ENCODE data around the gene C19orf25.

The C19orf25 gene

DNA sequence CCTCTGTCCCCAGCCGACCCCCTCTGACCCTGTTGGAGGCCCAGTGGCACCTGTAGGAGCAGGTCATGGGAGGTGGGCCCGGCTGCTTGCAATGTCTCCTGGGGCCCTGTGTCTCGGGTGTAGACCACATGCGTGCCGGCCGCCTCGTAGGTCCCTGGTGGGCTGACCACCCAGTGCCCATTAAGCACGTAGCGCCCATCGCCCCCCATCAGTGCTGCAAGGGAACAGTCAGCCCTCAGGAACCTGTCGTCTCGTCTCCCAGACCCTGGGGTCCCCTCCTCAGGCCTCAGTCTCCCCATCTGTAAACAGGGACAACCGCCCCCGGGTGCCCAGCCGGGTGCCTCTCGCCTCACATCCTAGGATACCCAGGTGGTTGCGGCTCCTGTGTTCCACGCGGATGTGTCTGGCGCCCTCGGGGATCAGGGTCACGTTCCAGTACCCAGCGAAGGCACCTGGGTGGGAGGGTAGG lies 28.2 kb upstream of the C19orf25 start:
- Histone ChIP-seq H3K4me3 (replicated peaks; ENCODE audit: insufficient read depth, low read length) (no peak overlapping the region), H3K27ac (replicated peaks) (no peak overlapping the region), H3K27me3 (ENCODE audit: insufficient read depth, poor library complexity, severe bottlenecking) (peaks cover 27% of the 10 kb centered on the region)
- DNase-seq (ENCODE audit: low read depth in 1 of 2, low spot score in 1 of 2): no peak
- no peak for TF ChIP-seq SPI1 (IDR thresholded peaks at IDR 0.05; ENCODE audit: borderline replicate concordance, low read depth)
- TF ChIP-seq, protein P1, sequence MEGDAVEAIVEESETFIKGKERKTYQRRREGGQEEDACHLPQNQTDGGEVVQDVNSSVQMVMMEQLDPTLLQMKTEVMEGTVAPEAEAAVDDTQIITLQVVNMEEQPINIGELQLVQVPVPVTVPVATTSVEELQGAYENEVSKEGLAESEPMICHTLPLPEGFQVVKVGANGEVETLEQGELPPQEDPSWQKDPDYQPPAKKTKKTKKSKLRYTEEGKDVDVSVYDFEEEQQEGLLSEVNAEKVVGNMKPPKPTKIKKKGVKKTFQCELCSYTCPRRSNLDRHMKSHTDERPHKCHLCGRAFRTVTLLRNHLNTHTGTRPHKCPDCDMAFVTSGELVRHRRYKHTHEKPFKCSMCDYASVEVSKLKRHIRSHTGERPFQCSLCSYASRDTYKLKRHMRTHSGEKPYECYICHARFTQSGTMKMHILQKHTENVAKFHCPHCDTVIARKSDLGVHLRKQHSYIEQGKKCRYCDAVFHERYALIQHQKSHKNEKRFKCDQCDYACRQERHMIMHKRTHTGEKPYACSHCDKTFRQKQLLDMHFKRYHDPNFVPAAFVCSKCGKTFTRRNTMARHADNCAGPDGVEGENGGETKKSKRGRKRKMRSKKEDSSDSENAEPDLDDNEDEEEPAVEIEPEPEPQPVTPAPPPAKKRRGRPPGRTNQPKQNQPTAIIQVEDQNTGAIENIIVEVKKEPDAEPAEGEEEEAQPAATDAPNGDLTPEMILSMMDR (IDR thresholded peaks at IDR 0.05; ENCODE audit: insufficient read depth, low read length): no peak
- TF ChIP-seq, protein P2, sequence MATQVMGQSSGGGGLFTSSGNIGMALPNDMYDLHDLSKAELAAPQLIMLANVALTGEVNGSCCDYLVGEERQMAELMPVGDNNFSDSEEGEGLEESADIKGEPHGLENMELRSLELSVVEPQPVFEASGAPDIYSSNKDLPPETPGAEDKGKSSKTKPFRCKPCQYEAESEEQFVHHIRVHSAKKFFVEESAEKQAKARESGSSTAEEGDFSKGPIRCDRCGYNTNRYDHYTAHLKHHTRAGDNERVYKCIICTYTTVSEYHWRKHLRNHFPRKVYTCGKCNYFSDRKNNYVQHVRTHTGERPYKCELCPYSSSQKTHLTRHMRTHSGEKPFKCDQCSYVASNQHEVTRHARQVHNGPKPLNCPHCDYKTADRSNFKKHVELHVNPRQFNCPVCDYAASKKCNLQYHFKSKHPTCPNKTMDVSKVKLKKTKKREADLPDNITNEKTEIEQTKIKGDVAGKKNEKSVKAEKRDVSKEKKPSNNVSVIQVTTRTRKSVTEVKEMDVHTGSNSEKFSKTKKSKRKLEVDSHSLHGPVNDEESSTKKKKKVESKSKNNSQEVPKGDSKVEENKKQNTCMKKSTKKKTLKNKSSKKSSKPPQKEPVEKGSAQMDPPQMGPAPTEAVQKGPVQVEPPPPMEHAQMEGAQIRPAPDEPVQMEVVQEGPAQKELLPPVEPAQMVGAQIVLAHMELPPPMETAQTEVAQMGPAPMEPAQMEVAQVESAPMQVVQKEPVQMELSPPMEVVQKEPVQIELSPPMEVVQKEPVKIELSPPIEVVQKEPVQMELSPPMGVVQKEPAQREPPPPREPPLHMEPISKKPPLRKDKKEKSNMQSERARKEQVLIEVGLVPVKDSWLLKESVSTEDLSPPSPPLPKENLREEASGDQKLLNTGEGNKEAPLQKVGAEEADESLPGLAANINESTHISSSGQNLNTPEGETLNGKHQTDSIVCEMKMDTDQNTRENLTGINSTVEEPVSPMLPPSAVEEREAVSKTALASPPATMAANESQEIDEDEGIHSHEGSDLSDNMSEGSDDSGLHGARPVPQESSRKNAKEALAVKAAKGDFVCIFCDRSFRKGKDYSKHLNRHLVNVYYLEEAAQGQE (IDR thresholded peaks at IDR 0.05; ENCODE audit: insufficient replicate concordance, low read depth): no peak
- TF ChIP-seq POLR2AphosphoS5 (IDR thresholded peaks at IDR 0.05; ENCODE audit: low read depth): no peak
- no peak for TF ChIP-seq GABPA (IDR thresholded peaks at IDR 0.05; ENCODE audit: low read depth)

DNA sequence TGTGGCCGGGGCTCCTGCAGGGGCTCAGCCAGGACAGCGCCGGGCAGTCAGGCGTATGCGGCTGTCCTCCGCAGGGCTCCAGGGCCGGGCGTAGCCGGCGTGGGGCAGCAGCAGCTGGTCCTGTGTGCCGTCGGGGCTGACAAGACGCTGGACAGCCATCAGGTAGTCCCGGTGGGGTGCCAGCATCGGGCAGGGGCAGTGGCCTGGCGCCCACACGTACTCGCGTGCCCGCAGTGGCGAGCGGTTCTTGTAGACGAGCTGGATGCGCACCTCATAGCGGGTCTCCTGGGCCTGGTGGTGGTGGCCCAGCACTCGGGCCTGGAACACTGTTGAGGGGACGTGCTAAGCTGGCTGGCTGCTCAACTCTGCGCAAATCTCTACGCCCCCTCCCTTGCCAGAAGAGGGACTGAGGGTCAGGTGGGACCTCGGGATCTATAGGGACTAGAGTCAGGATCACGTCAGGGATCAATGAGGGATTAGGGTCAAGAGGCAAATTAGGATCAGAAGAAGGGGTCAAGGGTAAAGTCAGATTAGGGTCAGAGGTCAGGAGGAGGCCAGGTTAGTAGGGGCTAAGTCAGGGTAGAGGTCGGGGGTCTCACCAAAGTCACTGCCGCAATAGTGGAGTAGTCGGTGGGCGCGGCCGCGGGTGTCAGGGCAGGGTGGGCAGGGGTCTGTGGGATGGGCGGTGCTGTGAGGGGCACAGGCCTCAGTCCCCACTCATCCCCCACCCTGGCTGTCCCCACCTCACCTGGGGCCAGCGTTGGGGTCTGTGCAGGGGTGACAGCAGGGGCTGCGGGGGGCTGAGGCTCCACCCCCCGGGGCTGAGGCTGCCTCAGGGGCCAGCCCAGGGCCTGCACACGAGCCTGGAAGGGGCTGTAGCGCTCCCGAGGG lies 27.2 kb upstream of the C19orf25 start:
- no peak overlapping the region for H3K4me3 ChIP-seq (replicated peaks; ENCODE audit: insufficient read depth, low read length)
- H3K27ac ChIP-seq (replicated peaks): no peak overlapping the region
- peaks cover 23% of the 10 kb centered on the region for H3K27me3 ChIP-seq (ENCODE audit: insufficient read depth, poor library complexity, severe bottlenecking)
- no peak for DNase-seq (ENCODE audit: low read depth in 1 of 2, low spot score in 1 of 2)
- TF ChIP-seq GABPA (IDR thresholded peaks at IDR 0.05; ENCODE audit: low read depth): no peak
- TF ChIP-seq SPI1 (IDR thresholded peaks at IDR 0.05; ENCODE audit: borderline replicate concordance, low read depth): no peak
- TF ChIP-seq, protein P1 (IDR thresholded peaks at IDR 0.05; ENCODE audit: insufficient read depth, low read length): no peak
- TF ChIP-seq POLR2AphosphoS5 (IDR thresholded peaks at IDR 0.05; ENCODE audit: low read depth): no peak
- TF ChIP-seq, protein P2 (IDR thresholded peaks at IDR 0.05; ENCODE audit: insufficient replicate concordance, low read depth): no peak

DNA sequence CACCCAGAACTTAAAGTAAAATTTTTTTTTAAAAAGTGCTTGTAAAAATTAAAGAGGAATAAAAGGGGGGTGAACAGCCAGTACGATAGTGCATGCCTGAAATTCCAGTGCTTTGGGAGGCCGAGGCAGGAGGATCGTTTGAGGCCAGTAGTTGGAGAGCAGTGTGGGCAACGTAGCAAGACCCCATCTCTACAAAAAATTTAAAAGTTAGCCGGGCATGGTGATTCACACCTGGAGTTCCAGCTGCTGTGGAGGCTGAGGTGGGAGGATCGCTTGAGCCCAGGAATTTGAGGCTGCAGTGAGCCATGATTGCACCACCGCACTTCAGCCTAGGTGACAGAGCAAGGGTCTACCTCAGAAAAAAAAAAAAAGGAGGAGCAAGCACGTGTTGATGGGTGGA lies 26.0 kb upstream of the C19orf25 start:
- no peak for DNase-seq (ENCODE audit: low read depth in 1 of 2, low spot score in 1 of 2)
- H3K27ac ChIP-seq (replicated peaks): no peak overlapping the region
- TF ChIP-seq POLR2AphosphoS5 (IDR thresholded peaks at IDR 0.05; ENCODE audit: low read depth): no peak
- TF ChIP-seq, protein P1 (IDR thresholded peaks at IDR 0.05; ENCODE audit: insufficient read depth, low read length): no peak
- TF ChIP-seq GABPA (IDR thresholded peaks at IDR 0.05; ENCODE audit: low read depth): no peak
- no peak for TF ChIP-seq SPI1 (IDR thresholded peaks at IDR 0.05; ENCODE audit: borderline replicate concordance, low read depth)
- TF ChIP-seq, protein P2 (IDR thresholded peaks at IDR 0.05; ENCODE audit: insufficient replicate concordance, low read depth): no peak
- H3K27me3 ChIP-seq (ENCODE audit: insufficient read depth, poor library complexity, severe bottlenecking): peaks cover 14% of the 10 kb centered on the region
- H3K4me3 ChIP-seq (replicated peaks; ENCODE audit: insufficient read depth, low read length): no peak overlapping the region
